Adipose tissue (tissue), 3 donors: ENCODE results near the gene FNDC3B. TPM values are rescaled to one million over a fixed set of nuclear protein-coding genes. Genes with fewer than 3 reads are reported as not detected.

Experiments used
- H3K27ac ChIP-seq: one replicate; pipeline ENCODE4 v1.5.1; 2013; ENCODE audit warnings: low read depth, low read length
- WGBS, 3 donors: extraction: QIAGEN DNeasy Blood & Tissue Kit; methylation state at CpG; one replicate each; pipeline ENCODE4 v1.1.7; 2013; 5-methylcytosine and 5-hydroxymethylcytosine counted together
- polyA plus RNA-seq, 3 donors: library from polyadenylated mRNA; stranded (reverse); fragments of 200-250 nt; gene quantifications; one replicate each; pipeline ENCODE4 v1.2.3, GENCODE V29; 2013
- donor health status: healthy with polysubstance abuse.
- donor health status: Bipolar disorder and iron deficiency.
- donor health status: healthy.

Gene FNDC3B
- polyA plus RNA-seq, 3 donors = 12.9 to 31.8 (median 29.6) TPM

DNA sequence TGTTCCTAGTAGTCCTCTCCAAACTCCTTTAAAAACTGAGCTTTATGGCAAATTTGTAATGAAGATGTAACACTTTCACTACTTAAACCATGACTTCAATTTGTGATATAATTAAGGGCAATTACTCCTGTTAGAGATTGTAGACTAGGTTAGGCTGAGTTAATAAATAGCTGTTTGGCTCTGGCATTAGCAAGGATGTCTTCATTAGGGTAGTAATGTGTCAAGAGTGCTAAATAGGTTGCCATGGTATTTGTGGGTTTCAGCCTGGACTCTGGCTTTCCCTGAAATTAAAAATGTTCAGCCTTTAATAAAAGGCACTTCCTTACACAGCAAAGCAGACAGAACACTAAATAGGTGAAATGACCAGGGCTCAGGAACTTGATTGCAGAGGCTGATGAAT lies 337.0 kb downstream of the FNDC3B start:
- no peak overlapping the region for H3K27ac ChIP-seq

DNA sequence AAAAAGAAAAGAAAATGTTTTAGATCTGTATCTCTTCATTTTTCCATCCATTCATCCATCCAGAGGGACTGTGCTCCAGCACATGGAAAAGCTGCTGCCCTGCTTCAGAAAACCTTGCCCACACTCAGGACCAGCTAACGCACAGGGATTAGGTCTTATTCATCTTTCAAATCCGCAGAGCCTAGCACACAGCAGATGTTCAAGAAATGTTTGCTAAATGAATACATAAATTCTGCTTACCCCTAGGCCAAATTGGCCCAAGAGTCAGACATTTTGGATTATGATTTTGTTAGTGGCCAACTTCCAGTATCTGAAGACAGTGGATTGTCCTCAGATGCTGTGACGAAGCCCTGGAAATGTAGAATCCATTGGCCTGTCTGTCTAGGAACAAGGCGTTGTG lies 337.5 kb downstream of the FNDC3B start:
- no peak overlapping the region for H3K27ac ChIP-seq
- 90 to 94% (median 92%) methylated on average over 4 of the region's 4 CpGs for WGBS, 3 donors

DNA sequence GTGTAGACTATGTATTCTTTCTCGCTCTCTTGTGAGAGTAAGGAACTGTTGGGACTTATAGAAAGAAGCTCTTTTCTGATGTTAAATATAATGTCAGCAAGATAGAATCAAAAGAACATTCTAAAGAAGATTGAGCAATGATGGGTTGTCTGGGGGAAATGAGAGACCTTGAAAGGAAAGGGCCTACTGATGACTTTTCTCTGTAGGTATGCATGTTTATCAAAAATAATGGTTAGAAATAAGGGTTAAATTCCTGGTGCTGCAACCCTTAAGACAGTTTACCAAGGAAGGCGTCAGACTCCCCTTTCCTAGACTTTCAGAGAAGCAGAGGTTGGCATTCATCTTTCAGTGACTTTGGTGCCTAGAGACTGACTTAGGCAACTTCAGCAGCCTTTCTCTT lies 339.1 kb downstream of the FNDC3B start:
- no peak overlapping the region for H3K27ac ChIP-seq
- WGBS, 3 donors = 93 to 99% (median 98%) methylated on average over 2 of the region's 2 CpGs

DNA sequence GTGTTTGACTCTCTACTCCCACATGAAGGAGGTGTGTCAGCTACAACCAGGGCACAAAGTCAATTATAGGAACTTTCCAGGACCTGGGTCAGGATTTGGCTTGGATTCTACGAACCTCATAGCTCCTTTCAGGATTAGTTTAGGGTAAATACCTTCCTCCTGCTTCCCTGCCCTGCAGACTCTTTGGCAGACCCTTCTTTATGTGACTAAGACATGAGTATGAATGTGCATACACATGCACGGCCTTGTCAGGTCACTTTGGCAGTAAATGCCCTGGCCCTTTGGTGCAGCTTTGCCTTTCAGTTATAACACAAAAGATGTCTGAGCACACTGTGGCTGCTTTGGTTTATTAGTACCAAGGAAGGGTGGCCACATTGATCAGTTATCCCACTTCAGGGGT lies 340.0 kb downstream of the FNDC3B start:
- H3K27ac ChIP-seq = no peak overlapping the region
- WGBS, 3 donors = 96% methylated on average over 2 of the region's 2 CpGs

DNA sequence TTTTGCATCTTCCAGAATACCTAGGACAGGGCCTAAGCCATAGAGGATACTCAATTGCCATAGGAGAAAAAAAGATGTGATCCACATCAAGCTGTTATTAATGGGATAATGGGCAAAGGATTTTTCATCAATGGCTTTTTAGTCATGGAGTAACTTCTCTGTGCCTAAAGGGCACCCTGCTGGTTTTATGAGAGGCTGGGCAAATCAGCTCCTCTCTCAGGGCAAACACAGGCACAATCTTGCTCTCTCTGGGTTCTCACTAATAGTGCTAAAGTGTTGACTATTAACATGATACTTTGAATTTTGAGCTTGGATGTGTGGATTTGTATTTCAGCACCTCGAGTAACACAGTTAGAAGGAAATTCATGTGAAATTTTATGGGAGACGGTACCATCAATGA lies 341.3 kb downstream of the FNDC3B start:
- H3K27ac ChIP-seq = no peak overlapping the region
- WGBS, 3 donors = 97 to 100% (median 97%) methylated on average over 2 of the region's 2 CpGs

DNA sequence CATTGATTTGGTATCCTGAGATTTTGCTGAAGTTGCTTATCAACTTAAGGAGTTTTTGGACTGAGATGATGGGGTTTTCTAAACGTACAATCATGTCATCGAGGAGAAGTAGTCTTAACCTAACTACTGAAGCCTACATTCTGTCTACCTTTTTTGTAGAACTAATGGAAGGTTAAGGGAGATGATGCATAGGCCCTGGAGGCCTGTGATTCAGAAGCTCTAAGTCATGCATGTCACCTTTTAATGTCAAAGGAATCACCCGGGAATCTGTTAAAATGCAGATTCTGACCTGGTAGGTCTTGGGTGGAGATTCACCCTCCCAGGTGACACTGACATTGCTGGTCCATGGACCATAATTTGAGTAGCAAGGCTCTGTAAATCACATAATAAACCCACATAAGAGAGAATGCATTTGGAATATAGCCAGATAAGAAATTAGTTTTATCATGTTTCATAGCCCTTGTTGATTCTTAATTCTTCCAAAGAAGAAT lies 344.0 kb downstream of the FNDC3B start:
- no peak overlapping the region for H3K27ac ChIP-seq
- WGBS, 3 donors = 83 to 93% (median 87%) methylated on average over 3 of the region's 3 CpGs

DNA sequence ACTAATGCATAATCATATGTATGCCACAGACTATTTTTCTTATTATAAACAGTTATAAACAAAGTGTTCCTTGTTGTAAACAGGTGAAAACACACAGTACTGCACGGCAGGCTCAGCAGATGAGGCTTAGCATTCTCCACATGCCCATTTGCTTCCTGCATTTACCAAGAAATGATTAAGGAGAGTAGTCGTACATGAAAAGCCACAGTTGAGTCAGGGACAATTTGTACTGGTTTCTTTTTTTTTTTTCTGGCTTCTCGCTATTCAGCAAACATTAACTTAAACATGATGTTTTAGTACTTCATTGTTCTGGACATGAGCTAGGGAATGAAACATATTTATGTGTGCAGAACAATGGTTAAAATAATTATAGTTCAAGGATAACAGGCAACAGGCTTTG lies 345.5 kb downstream of the FNDC3B start:
- 50 to 78% (median 73%) methylated on average over 3 of the region's 3 CpGs for WGBS, 3 donors

DNA sequence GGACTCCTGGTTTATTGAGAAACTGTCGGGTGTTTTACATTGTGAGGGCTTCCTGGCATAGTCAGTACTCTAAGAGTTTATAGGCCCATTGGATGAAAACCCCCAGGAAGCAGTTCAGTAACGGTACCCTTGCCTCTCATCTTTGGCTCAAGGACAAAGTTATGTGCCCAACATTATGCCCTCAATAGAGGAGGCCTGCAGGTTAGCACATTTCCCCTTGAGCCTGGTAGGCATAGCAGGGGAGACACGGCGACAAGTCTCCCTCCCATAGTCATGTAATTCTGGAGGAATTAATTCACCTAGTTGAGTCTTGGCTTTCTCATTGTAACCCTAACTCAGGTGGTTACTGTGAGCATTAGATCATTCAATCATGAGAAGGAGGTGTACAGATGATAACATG lies 348.4 kb downstream of the FNDC3B start:
- no peak overlapping the region for H3K27ac ChIP-seq
- 96 to 100% (median 98%) methylated on average over 4 of the region's 4 CpGs for WGBS, 3 donors

More for the DNA sequence above, 345.5 kb downstream of the FNDC3B start:
- no peak overlapping the region for H3K27ac ChIP-seq

DNA sequence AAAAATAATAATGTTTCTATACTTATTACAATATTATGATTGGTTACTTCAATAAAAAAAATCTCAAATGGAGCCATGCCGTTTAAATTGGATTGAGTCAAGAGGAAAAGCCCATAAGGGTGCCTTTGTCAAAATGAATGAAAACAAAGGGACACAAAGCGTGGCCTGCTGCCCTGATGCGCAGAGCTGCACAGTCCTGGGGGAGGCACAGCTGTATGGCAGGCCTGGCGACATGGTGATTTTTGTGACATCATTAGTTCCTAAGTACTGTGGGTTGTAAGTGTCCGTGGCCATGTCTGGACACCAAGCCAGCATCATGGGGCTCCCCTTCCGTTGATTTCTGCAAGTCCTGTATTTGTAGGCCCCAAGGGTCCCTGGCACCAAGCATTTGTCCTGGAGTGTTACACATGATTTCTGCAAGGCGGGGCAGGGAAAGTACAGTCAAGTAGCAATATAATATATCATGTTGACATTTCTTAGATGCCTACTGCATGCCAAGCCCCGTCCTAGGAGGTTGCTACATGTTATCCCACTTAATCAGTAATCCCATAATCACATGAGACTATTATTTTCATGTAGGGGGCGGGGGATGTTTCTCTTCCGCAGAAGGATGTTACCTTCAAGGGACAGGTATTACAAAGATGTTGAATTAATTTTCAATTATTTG lies 349.2 kb downstream of the FNDC3B start:
- WGBS, 3 donors = 82 to 88% (median 85%) methylated on average over 10 of the region's 10 CpGs
- H3K27ac ChIP-seq = no peak overlapping the region

DNA sequence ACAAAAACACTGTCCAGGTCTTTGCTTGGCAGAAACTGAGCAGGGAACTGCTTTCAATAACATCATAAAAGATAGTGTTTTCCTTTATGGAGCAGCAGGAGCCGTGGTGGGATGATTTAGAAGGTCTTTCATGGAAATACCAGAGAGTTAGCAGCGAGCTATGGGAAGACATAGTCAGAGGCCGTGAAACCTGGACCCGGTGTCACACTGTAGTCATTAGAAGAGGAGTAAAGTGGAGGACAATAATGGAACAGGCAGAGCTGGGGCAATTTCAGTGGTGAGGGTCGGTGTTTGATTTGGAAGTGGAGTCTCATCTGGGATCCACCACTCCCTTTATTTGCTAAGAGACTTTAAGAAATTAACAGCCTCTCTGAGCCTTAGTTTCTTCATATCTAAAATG lies 351.4 kb downstream of the FNDC3B start:
- 89 to 95% (median 94%) methylated on average over 5 of the region's 5 CpGs for WGBS, 3 donors
- no peak overlapping the region for H3K27ac ChIP-seq

DNA sequence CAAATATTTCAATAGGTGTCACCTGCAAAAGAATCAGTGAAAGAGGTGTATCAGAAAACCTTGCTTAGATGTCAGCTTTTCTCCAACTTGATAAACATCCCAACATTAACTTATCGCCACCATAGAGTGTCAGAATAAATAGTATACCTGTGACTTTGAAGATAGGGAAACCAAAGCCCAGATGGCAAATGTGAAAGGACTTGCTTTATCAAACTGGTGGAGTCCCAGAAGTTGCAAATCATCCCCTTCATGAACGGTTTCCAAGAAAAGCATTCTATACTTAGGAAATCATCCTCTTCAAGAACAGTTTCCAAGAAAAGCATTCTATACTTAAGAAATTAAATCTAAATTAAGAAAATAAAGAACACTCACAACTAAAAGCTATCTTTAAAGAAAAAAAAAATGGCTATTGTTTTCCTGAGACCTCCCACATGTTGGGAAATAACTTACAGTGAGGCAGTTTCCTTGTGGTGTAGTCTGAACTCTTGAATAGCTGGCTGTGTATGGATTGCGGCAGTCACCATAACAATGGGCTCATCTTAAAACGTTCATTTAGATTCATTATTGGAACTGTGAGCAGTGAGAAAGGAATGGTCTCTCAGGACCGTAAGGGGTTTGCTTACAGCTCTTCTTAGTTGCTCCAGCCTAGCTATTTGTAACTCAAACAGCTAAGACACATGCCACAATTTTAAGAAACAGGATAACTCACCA lies 352.4 kb downstream of the FNDC3B start:
- 46 to 68% (median 48%) methylated on average over 5 of the region's 5 CpGs for WGBS, 3 donors
- H3K27ac ChIP-seq = no peak overlapping the region

DNA sequence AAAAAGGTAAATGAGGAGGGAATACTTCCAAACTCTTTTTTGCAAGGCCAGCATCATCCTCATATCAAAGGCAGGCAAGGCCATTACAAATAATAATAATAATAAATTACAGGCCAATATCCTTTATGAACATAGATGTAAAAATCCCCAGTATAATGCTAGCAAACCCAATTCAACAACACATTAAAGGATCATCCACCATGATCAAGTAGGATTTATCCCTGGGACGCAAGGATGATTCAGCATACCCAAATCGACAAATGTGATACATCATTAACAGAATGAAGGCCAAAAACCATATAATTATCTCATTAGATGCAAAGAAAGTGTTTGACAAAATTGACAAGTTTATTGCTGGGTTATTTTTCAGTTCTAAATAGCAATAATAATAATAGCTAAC lies 355.3 kb downstream of the FNDC3B start:
- H3K27ac ChIP-seq = no peak overlapping the region
- 96 to 99% (median 97%) methylated on average over 2 of the region's 2 CpGs for whole genome bisulfite sequencing, 3 donors

DNA sequence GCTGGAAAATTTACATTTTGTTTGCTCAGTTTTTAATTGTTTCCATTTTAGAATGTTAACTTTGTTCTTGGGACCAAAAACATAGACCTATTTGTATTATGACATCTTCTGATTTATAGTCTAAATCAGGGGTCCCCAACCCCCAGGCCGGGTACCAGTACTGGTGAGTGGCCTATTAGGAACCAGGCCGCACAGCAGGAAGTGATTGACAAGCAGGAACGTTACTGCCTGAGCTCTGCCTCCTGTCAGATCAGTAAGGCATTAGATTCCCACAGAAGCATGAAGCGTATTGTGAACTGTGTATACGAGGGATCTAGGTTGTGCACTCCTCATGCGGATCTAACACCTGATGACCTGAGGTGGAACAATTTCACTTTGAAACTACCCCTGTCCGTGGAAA lies 357.0 kb downstream of the FNDC3B start:
- WGBS, 3 donors = 85 to 86% (median 86%) methylated on average over 7 of the region's 7 CpGs
- H3K27ac ChIP-seq = no peak overlapping the region

DNA sequence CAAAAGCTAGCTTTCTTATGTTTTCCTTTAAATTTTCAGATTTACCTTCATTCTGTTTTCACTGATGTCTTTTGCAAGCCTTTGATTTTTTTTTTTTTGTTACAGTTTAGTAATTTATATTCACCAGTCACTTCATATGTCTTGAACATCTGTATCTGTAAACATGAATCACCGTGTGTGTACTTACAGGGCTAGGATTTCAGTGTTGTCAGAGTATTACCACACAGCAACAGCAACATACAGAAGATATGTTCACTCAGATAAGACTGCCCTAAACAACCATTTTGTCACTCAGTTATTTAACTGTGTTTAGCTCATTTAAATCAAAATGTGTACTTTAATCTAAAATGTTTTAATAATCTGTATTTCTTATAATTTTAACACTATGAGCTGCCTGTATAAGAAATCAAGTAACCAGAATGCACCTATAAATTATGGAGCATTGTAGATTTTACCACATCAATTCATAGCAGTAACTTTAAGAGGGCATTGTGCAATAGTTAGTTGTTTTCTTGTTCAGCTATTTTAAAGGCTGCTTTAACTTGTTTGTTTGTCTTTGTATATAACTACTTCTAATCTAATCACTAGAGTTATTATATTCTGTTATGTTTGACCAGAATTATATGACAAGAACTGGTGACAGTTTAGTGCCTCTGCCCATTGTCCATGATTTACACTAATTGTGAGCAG lies 358.5 kb downstream of the FNDC3B start:
- whole genome bisulfite sequencing, 3 donors = 31 to 64% (median 58%) methylated on average over 1 of the region's 1 CpG
- no peak overlapping the region for H3K27ac ChIP-seq

DNA sequence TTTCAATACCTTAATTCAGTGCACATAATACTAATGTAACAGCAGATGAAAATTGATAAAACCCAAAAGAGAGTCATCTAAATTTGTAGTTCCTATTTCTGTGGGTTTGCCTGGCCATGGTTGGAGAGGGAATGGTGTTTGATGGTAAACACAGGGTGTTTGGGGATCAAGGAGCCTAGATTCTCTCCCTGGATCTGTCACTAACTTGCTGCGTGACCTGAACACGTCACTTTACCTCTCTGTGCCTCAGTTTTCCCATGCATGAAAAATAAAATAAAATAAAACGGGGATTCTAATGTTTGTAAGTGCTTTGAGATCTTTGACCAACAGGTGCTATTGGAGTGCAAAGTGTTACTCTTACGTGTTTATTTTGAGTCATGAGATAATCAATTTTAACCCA lies 359.1 kb downstream of the FNDC3B start:
- no peak overlapping the region for H3K27ac ChIP-seq
- 87 to 94% (median 94%) methylated on average over 4 of the region's 4 CpGs for WGBS, 3 donors

DNA sequence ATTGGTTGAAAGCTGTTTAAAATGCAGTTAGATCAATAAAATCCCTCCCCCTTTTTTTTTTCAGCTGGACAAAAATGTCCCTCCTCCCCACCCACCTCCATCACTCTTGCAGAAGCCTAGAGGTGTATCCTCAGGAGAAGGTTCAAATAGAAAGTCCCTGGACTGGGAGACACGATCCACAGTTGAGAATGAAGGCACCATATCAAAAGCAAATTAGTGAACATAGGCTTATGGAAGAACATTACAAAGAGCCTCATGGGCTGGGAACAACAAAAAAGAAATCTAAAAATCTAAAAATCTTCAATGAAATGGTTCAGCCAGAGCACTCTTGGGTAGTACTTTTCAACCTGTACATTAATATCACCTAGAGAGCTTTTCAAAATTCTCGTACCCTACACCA lies 362.7 kb downstream of the FNDC3B start:
- WGBS, 3 donors = 49 to 99% (median 74%) methylated on average over 2 of the region's 2 CpGs

DNA sequence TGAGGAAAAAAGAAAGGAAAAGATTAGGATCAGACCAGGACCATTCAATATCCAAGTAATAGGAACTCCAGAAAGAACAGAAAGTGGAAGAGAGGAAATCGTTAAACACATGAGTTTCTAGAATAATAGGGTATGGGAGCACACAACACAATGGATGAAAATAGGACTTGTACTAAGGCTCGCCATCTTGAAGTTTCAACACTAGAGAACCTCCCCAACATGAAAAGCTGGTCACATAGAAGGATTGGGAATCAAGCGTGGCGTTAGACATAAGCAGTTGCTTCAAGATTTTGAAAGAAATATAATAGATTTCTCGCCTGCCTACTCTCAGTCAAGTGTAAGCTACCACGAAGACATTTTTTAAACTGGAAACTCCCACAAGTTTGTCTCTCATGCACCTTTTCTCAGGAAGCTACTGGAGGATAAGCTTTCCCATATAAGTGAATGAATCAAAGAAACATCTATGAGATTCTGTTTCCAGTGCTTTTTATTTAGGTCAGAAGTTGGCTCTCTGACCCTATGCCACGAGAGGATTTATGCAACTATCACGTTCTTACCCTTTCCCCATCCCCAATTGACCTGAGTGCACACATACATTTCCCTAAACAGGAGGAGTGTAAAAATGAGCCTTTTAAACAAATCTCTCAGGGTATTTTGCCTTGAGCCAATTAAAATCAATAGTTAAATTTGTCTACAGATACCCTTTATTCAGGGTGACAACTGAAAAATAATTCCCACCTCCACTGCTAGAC lies 363.7 kb downstream of the FNDC3B start:
- 79 to 92% (median 91%) methylated on average over 8 of the region's 8 CpGs for WGBS, 3 donors
- no peak overlapping the region for H3K27ac ChIP-seq

More for the DNA sequence above, 362.7 kb downstream of the FNDC3B start:
- no peak overlapping the region for H3K27ac ChIP-seq

DNA sequence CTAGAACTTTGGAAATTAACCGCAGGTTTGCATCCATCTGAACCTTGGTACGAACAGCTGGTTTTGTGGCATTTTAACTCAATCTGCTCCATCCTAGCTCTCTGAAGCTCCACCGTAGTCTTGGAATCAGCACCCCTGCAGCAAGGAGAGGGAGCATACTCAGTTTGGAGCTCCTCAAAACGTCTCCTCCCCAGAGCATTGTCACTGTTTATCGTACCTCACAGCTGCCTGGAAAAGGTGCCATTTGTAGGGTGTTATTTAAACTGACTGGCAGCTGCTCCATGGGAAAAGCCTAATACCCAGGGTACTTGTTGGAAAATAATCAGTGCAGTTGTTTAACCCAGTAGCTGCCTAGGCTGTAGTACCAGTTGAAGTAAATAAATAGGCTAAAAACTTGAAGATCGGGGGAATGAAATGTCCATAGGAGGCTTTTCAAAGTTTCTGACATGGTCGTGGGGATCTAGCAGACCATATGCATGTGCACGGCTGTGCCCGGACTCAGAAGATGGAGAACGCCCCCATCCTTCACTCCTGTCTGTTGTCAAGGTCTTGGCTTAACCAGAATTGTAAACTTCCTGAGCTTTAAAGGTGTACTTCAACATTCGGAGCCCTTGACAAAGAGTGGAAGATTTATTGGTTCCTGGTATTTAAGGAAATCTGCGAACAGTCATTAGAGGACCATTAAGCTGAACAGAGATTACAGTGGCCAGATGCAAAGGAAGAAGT lies 365.0 kb downstream of the FNDC3B start:
- no peak overlapping the region for H3K27ac ChIP-seq
- 59 to 64% (median 61%) methylated on average over 12 of the region's 12 CpGs for WGBS, 3 donors
